Ramos (cell line): ENCODE data around the gene ATP1A3.
"Not testable (repeated sequence)": the region's sequence is repeated elsewhere in the genome, so short reads cannot be mapped to it uniquely, and the experiment has no call there.

Experiments
- in situ Hi-C: fragments of 300-500 bp; cut with MboI; formaldehyde crosslinking; loops from one replicate; pipeline ENCODE4 v1.14.3; 2022; ENCODE audit warnings: low sequenced_read_pairs; ENCODE audit not compliant: unreplicated experiment

Gene ATP1A3

GRCh38 chr19:41955521-41955920 lies 38.5 kb downstream of the ATP1A3 start:
- in situ Hi-C loops = no loop called here

GRCh38 chr19:41951686-41952172 lies 42.3 kb downstream of the ATP1A3 start:
- in situ Hi-C loops = no loop called here

GRCh38 chr19:41947091-41947490 lies 46.9 kb downstream of the ATP1A3 start:
- in situ Hi-C loops = loop anchor here (5.0 kb wide), 1 partner anchor 75 kb away; no protein-coding TSS in a partner anchor

- in situ Hi-C loops = loop anchor here (5.0 kb wide), 1 partner anchor 73 kb away; no protein-coding TSS in a partner anchor
Observed at GRCh38 chr19:41945135-41945766, 48.8 kb downstream of the ATP1A3 start.

DNA sequence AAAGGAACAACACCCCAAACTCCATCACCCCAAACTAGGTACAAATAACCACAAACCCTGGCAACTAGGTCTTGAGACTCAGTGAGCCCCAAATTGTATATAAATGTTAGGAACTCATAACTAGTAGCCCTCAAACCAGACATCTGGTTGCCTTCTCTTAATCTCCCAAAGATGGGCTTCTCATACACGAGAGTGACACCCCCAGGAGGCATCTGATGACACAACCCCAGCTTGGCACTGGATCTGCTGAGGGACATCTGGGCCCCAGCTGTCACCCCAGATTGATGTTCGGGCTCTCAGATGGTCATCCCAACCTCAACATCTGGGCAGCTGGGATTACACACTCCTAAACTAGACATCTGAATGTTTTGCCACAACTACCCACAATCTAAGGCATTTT lies 49.7 kb downstream of the ATP1A3 start:
- in situ Hi-C loops = no loop called here

- in situ Hi-C loops = no loop called here
Observed at GRCh38 chr19:41941410-41942202, 52.4 kb downstream of the ATP1A3 start.

GRCh38 chr19:41940731-41941409 lies 53.2 kb downstream of the ATP1A3 start:
- in situ Hi-C loops = no loop called here

- in situ Hi-C loops = no loop called here
Observed at GRCh38 chr19:41939861-41940730, 53.9 kb downstream of the ATP1A3 start.

GRCh38 chr19:41939209-41939608 lies 54.8 kb downstream of the ATP1A3 start:
- in situ Hi-C loops = not testable (repeated sequence)

GRCh38 chr19:41937525-41938468 lies 56.2 kb downstream of the ATP1A3 start:
- in situ Hi-C loops = no loop called here

DNA sequence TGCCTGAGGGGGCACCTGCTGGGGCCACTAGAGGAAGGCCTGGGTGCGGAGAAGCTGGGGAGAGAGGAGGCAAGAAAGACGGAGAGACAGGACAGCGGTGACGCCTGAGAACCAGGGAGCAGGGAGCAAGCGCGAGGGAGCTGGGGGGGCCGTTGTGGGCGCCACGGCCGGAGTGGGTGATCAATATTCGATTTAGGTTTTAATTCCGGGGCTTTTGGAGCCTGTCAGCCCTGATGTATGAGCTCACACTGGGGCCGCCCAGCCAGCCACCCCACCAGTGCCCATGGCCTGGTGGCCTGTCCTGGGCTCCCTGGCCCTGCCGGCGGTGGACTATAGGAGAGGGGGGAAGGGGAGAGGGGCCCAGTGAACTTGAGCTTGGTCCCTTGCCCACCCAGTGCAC lies 57.1 kb downstream of the ATP1A3 start:
- in situ Hi-C loops = no loop called here

GRCh38 chr19:41936416-41936850 lies 57.6 kb downstream of the ATP1A3 start:
- in situ Hi-C loops = no loop called here

DNA sequence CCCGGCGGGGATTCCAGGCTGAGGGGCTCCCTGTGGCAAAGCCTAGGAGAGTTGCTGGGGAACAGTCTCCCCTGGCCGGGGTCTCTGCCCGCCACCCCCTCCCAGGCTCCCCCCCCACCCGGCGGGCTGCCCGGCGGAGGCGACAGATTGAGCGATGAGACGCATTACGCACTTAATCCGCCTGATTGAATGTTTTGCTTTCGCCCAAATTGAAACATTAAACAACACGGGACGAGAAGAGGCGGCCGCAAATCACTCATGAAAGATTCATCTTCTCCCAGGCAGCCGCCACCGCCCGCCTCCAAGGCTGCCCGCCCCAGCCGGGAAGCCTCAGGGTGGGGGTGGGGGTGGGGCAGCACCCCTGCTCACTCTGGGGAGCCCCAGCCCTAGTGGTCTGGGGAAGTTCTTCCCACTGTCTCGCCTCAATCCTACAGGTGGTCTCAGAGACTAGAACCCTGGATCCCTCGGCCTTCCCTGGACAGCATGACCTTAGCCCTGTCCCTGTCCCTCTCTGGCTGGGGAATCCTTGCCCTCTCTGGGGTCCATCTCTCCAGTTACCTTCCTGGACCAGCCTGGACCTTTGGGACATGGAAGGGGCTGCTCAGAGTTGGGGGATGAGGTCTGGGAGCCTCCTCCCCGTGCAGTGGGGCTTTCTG lies 58.1 kb downstream of the ATP1A3 start:
- in situ Hi-C loops = no loop called here

DNA sequence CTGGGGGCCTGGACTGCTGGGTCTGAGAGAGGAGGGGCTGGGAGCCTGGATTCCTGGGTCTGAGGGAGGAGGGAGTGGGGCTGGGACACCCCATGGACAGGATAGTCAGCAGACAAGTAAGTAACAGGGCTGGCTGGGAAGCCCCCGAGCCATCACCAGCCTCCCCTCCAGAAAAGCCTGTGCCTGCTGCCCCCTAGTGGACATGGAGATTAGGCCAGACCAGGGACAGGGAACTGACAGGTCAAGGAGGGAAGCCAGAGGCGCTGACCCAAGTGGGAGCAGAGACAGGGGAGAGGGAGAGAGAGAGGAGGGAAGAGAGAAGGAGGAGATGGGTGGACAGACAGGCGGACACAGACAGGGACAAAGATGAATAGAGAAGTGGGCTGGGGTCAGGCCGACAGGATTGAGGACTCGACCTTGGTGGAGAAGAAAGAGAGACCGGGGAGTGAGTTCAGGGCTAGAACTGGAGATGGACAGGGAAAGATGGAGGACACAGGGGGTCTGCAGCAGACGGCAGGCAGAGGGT lies 59.1 kb downstream of the ATP1A3 start:
- in situ Hi-C loops = no loop called here

GRCh38 chr19:41933693-41934426 lies 60.2 kb downstream of the ATP1A3 start:
- in situ Hi-C loops = no loop called here

GRCh38 chr19:41932720-41933332 lies 61.2 kb downstream of the ATP1A3 start:
- in situ Hi-C loops = no loop called here

DNA sequence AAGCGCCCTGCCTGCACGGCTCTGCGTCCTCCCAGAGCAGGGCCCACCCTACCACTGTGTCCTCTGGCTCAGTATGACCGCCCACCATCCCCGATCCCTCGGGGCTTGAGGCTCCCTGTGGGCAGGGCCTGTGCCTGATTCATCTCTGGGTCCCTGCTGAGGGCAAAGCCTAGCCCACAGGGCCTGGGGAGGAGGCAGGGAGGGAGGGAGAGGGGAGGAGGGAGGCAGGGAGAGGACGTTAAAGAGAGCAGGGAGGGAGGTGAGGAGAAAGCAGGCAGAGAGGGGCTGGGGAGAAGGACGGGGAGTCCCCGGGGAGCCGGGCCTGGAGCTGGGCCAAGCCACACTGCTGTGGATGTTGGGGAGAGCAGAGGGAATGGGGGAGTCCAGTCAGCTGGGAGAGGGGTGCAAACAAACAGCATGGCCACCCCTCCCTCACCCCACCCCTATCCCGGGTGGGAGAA lies 61.7 kb downstream of the ATP1A3 start:
- in situ Hi-C loops = no loop called here
